GM18867 (cell line): ENCODE data around the gene ASCC1.

Experiments used
- ATAC-seq: cut with Tn5 transposase; IDR thresholded peaks from one replicate; pipeline ENCODE4 v1.9.1; 2021; ENCODE audit warnings: mild to moderate bottlenecking, moderate library complexity; ENCODE audit not compliant: unreplicated experiment

Gene ASCC1, protein sequence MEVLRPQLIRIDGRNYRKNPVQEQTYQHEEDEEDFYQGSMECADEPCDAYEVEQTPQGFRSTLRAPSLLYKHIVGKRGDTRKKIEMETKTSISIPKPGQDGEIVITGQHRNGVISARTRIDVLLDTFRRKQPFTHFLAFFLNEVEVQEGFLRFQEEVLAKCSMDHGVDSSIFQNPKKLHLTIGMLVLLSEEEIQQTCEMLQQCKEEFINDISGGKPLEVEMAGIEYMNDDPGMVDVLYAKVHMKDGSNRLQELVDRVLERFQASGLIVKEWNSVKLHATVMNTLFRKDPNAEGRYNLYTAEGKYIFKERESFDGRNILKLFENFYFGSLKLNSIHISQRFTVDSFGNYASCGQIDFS

DNA sequence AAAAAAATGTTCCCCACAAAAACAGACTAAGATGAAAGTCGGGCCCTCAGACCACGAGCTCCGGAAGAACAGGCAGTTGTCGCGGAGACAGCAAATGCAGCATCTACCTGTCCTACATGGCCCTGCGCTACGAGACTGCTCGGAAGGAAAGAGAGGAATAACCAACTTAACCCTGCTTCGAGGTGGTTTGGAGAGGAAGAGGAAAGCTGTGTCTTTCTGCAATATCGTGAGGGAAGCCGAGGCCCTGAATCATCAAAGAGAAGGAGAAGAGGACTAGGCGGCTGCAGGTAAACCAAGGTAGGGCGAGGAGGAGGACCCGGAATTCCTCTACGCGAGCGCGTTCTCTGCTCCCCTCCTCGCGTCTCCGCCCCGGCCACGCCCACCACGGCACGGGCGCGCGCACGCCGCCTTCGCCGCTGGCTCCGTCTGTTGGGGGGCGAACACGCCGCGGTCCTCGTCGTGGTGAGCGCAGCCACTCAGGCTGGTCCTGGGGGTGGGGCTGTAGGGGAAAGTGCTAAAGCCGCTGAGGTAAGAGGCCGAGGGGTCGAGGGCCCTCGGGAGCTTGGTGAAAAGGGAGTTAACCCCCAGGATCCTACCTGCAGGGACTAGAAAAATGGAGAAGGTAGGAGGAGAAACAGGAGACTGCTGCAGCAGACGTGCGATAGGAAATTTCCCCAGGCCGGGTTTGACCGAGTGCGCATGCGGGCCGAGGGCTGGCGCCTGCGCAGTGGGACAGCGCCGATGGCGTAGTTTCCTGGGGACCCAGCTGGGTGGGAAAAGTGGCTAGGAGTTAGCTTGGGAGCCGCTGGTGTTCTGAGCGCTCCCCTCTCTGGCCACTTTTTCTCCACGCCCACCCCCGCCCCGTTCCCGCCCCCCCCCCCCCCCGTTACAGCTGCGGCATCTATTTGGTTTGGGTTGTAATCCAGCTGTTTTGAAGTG, at the start of gene ASCC1, which contains the start of gene ANAPC16:
TSS of gene ASCC1 (minus strand) at position 666 of the 939 bp plus-strand sequence. CDS start 2,978 bp downstream, outside the sequence.
TSS of gene ANAPC16 (plus strand) at position 402 of the 939 bp plus-strand sequence. CDS start 7,903 bp downstream, outside the sequence.
- peak; percentile 84 for ATAC-seq

DNA sequence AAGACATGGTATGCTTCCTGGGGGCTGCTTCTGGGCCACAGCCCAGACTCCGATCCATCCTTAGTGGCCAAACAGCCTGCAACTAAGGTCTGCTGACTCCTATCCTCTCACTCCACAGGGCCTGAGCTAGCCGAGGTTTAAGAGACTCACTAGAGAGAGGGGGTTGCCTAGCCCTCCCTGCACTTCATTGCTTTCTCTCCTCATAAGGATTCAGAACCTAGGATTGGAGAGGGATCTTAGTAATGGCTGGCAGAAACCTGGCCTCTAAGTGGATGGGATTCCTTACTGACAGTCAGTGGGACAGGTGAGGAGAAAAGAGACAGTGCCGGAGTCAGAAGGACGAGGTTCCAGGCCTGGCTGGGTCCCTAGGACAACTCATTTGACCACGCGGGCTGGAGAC, 49.4 kb upstream of the ASCC1 start:
- no peak for ATAC-seq

DNA sequence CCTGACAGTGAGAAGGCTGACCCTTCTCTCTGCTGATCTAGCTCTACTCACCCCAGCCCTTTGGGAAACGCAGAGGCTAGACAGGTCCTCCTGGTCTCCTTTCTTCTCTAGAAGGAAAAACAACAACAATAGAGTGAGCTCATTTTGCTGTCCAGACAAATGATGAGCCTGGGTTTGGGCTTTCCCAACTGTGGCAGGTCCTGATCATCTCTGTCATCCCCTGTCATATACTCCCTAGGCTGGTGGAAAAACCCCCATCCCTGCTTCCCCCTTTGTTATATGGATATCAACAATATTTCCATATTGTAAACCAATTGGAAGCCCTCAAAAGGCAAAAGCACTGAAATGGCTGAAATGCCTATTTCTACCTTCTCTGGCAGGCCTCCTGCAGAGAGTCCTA, 48.5 kb upstream of the ASCC1 start:
- ATAC-seq, result no peak

DNA sequence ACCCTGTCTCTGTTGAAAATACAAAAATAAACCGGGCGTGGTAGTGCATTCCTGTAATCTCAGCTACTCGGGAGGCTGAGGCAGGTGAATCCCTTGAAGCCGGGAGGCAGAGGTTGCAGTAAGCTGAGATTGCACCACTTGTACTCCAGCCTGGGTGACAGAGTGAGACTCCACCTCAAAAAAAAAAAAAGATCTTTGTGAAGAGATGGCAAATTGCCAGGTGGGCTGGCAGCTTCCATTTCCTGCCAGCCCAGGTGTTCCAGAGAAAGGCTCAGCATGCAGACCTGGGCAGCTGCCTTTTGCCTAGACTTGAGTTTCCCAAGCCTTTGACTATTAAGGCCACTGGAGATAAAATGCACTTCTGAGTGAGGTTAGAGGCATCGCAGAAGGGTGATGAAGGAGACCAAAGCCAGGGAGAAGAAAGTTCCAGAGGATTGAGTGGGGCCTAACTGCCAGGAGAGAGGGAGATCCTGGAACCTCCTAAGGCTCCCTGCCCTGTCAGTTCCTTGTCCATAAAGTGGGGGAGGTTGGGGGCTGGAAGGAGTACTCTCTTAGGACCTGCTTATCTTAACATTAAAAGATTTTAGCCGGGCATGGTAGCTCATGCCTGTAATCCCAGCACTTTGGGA, 47.7 kb upstream of the ASCC1 start:
- ATAC-seq, result no peak

DNA sequence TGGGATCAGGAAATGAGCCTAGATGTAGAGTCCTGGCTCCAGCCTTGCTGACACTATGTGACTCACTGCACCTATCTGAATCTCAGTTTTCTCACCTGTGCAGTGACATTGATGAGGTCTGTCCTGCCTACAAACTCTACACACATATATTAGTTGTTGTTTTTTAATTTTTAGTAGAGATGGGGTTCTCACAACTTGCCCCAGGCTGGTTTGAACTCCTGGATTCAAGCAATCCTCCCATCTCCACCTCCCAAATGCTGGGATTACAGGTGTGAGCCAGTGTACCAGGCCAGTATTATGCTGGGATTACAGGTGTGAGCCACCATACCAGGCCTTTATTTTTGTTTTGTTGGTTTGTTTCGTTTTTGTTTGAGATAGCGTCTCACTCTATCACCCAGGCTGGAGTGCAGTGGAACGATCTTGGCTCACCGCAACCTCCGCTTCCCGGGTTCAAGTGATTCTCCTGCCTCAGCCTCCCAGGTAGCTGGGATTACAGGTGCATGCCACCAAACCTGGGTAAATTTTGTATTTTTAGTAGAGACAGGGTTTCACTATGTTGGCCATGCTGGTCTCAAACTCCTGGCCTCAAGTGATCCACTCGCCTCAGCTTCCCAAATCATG, 45.8 kb upstream of the ASCC1 start:
- ATAC-seq, result peak; percentile 20

DNA sequence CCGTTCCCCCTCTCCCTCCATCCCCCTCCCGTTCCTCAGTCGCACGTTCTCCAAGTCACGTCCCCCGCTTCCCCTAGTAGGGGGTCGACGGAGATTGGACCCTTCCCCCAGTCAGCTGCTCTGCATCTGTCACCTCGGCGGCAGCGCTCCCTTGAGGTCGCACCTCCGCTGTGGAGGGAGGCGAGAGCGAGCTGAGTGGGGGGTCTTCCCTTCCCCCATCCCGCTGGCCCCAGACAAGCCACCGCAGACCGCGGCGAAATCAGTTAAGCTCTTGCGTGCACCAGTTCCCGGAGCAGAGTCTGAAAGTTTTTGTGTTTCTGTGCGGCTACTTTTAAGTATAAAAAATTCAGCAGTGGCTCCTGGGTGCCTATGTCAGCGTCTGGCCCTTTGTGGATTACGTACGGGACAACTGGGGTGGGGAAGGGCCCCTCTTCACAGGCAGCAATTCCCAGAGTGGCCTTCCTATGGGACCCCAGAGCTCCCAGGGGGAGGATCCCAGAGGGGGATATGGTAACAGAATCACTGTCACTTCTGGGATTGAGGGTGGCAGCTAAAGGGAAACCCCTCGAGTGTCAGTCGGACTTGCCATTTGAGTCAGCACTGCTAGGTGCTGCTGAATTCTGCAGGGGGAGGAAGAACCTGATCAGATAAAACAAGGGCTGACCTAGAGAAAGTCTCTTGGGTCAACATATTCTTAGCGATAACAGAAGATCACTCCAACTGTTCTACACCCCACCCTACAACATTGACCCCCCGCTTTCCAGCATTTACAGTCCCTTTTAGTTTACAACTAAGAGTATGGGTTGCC, 45.1 kb upstream of the ASCC1 start:
- ATAC-seq, result peak; percentile 44

DNA sequence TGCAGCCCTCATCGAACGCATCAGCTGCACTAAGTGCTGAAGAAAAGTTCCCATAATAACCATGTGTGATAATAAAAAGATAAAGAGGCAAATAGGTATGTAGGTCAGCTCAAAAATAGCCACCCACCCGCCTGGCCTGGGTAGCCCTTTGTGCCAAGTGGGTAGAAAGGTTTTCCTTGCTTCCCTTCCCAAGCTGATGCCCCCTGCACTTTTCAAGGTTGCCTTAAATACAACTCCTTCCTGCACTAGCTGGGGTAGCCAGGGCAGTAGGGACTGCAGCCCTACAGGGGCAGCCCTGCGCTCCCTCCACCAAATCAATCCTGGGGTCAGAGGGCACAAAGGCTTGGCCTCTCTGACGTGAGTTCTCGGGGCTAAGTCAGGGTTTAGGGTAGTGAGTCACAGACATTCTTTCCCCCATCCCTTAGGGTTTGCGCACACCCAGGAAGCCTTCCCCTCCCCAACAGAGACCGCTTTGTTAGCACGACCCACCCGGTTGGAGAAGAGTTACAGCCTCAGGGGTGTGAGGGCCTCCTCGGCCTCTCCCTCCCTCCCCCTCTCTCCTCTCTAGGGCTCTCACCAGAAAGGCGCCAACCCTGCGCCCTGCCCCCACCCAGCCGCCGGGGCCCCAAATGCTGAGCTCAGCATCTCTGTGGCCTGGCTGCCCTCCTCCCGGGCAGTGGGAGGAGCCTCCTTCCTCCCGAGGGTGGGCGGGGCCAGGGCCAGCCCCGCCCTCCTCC, 44.3 kb upstream of the ASCC1 start:
- ATAC-seq, result peak; percentile 70

DNA sequence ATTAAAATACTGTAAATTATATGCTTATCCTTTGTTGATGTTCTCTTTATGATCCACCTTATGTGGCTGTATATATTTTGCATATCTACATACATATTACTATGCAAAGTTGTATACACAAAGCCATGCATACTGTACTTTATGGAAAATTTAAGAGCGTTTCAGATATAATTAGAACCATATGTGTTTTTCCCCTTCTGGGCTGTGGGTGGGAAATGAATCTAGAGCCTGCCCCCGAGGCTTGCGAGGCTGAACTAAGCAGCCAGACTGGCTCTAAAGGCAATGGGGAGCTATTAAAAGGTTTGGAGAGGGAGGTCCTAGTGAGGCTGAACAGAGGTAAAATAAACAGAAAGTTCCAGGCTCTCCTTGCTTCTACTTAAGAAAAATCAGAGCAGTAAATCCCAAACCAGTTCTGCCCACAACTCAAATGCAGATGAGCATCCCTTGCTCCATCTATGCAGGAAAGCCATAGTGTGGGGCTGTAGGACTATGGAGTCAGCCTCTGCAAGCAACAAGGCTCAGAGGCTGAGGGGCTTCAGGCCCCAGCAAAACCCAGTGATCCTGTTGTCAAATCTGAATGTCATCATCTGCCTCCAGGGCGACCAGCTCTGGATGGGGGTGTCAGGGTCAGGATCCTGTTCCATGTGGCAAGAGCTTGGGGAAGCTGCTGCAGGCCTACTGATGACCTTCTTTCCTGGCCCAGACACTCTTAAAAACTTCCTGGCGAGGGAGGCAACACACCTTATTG, 43.6 kb upstream of the ASCC1 start:
- no peak for ATAC-seq

DNA sequence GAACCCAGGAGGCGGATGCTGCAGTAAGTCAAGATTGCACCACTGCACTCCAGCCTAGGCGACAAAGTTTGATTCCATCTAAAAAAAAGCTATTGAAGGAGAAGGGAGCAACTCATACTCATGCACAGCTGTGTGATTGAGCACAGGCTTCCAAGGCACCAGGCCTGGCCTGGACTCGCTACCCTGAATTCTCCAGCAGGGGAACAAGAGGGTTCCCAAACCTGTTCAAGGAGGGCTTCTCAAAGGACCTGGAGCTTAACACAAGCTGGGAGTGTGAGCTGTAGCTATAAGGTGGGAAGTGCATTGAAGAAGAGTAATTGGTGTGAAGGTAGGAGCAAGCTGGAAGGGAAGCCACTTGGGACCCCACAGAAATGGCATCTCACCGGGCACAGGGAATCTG, 42.5 kb upstream of the ASCC1 start:
- ATAC-seq, result no peak

DNA sequence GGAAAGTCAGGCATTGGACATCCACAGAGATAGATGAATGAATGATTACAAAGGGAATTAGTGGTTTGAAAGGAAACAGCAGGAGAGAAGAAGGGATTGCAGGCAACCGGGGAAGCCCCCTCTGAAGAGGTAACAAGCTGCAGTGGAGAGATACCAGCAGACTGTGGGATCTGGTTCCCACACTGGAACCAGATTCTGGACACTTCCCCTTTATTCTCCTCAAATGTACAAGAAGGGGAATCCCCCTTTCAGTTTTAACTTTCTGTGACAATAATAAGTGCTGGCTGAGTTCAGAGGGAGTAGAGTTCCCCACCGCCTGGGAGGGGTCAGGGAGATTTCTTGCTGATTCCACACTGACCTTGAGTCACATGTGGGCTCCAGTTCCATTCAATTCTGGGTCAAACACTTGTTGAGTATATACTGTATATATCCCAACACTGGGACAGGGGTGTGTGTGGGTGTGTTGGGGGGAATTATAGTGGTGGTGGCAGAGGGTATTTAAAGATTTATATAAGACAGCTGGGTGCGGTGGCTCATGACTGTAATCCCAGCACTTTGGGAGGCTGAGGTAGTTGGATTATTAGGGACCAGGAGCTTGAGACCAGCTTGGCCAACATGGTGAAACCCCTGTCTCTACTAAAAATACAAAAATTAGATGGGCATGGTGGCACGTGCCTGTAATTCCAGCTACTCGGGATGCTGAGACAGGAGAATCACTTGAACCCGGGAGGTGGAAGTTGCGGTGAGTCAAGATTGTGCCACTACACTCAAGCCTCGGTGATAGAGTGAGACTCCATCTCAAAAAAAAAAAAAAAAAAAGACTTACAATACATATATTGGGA, 41.2 kb upstream of the ASCC1 start:
- no peak for ATAC-seq

DNA sequence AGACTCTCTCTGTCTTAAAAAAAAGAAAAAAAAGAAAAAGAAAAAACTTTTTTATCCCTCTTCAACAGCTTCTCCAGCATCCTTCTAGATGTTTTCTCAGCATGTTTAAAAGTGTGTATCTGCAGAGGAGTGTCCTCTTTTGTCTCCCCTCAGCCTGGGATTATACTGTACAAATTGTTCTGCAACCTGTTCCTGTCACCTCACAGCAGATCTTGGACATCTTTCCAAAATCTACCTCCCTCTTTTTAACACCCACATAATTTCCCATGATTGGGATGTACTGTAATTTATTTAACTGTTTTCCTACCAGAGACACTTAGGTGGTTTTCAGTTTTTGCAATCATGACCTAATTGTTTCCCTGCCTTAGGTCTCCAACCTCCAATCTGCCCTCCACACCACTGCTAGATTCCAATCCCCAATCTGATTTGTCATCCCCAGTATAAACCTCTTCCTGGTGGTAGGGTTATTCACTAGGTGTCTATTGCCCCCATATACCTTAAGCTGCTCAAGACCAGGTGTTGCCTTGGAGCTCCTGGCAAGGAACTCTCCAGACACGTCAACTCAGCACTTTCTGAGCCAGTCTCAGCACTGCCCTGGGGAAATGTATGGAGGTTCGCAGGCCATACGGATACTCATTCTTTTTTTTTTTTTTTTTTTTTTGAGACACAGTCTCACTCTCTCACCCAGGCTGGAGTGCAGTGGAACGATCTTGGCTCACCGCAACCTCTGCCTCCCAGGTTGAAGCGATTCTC, 40.1 kb upstream of the ASCC1 start:
- no peak for ATAC-seq

DNA sequence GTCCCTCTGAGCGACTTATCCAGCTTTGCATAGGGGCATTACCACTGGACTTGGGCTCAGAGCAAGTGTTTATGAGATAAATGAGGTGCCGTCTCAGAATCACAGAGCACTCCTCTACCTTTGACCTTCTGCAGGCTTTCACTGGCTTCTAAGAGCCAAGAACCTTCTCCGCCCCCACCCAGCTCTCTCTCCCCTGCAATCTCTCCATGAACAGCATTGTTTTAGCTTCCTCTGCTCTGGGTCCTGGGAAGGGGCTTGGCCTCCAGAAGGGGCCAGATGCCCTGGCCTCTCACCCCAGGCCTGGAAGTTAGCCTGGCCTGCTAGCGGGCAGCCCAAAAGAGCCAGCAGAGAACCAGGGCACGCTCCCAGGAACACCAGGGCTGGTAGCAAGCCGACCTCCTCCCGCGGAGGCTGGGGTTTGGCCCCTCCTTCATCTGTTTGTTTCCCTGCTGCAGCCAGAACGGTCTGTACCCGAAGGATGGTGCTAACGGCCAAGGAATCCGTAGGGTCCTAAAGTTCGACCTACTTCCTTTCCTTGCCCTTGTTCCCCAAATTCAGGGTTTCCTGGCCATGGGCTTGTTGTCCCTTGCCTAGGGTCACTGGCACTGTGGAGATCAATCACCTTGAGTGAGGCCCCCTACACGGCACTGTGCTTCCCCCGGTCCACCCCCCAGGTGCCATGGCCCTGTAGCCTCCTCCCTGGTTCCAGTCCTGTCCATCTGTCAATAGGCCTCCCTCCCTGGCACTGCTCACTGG, 38.9 kb upstream of the ASCC1 start:
- ATAC-seq, result no peak

DNA sequence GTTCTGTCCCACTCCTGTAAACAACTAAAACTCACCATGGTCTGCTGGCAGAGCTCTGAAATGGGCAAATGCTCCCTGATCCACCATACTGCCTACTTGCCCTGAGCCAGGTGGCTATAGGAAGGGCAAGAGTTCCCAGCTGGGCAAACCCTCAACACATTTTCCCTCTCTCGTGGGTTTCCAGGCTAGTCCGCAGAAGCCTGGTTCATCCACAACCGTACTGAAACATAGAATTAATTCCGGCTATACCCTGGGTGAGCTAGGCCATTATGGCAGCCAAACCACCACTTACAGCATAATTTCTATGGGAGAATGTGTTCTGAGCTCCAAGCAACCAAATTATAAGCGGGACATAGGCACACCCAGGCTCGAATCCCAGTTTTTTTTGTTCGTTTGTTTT, 37.5 kb upstream of the ASCC1 start:
- ATAC-seq, result no peak

DNA sequence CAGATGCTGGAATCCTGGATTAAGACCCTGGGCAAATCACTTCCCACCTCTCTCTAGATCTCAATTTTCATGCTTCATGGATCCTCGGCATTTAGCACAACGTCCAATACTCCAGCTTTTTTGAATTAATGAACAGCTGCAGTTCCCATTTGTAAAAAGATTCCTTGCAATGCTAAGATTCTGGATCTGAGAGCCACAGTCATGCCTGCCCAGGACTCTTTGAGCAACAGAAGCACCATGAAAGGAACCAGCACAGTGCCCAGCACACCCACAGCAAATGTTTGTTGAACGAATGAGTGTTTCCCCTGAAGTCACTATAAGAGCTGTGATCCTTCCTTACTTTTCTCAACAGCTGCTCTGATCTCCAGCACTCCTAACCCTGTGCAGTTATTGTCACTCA, 36.9 kb upstream of the ASCC1 start:
- ATAC-seq, result no peak

DNA sequence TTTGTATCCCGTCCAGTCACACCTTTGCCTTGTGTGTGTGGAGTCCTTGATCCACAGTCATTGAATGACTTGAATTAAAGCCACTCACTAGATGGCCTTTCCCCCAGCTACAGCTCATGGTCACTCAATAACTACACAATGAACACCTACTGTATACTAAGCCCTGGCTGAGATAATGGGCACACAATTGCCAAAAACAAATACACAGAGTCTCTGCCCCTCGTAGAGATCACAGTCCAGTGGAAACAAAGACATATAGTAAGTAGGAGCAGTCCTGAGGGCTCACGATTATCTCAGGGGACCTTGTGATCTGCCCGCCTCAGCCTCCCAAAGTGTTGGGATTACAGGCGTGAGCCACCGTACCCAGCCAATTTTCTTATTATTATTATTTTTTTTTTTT, 35.6 kb upstream of the ASCC1 start:
- no peak for ATAC-seq

DNA sequence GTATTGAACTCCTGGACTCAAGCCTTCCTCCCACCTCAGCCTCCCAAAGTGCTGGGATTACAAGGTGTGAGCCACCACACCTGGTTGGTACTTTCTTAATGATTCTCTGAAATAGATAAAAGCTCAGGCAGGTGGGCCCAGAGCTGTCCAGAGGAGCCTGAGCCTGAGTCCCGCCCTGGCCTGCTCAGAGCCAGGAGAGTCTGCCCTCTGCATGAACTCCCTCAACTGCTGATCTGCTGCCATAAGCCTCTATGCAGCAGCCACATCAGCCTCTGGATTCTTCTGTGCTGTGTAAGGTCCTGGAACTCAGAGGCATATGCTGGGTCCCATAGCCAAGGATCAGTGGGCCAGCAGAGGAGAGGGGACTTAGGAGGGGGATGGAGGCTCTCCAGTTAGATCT, 34.6 kb upstream of the ASCC1 start:
- ATAC-seq, result no peak
